NOMO-1 treated with DMSO at 0.1 percent for 48 hours (cell line): ENCODE data around the gene PTGS1.
"Not testable (repeated sequence)": the region's sequence is repeated elsewhere in the genome, so short reads cannot be mapped to it uniquely, and the experiment has no call there.

Experiments used
- DNase-seq: peaks from one replicate; lab custom pipeline; 2025; ENCODE audit not compliant: unreplicated experiment; lab: John Stamatoyannopoulos, UW

Gene PTGS1

DNA sequence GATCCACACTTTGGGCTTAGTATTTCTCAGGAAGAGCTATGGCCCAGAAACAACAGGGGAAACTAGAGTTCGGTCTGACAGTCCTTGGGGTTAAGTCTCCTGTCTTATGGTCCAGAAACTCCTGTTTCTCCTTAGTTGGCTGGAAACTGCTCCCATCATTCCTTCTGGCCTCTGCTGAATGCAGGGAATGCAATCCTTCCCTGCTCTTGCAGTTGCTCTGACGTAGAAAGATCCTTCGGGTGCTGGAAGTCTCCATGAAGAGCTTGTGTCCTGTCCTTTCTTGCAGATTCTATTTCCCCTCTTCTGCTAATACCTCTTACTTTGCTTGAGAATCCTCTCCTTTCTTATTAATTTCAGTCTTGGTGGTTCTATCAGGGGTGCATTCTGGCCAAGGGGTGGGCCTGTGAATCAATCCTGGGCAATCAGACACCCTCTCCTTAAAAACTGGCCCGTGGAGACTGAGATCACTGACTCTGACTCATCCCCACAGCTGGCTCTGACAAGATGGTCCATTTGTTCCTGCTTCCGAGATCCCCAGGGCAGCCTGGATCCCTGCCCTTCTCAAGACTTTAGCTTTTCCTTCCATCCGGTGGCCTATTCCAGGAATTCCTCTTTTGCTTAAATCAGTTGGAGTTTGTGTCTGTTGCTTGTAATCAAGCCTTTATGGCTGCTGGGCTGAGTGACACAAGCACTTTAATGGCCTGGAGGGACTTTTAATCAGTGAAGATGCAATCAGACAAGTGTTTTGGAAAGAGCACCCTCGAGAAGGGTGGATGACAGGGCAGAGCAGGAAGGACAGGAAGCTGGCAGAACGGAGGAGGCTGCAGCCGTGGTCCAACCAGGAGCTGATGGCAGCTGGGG, 23.7 kb downstream of the PTGS1 start:
- no peak for DNase-seq

DNA sequence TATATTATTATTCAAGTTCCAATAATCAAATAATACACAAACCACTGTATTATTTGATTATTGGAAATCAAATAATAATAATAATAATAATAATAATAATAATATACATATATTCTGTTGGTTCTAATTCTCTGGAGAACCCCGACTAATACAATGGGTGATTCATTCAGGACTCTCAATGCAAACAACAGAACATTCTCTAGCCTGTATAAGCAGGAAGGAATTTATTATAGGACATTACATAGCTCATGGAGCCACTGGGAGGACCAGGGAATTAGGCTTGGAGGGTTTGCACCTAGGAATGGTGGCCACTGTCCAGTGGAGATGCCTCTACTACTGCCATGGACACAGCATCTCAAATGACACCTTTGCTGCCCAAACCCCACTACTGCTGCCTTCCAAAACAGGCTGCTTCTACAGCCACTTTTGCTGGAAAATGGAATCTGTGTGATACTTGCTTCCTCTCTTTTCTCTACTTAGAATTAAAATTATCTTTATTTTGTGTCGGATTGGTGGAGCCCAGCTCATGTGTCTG, 25.9 kb downstream of the PTGS1 start:
- DNase-seq = no peak

GRCh38 chr9:122397749-122398148, 26.9 kb downstream of the PTGS1 start:
- no peak for DNase-seq

GRCh38 chr9:122398371-122398924, 27.6 kb downstream of the PTGS1 start:
- DNase-seq = no peak

- DNase-seq = no peak
Observed at GRCh38 chr9:122401896-122402295, 31.1 kb downstream of the PTGS1 start.

- DNase-seq = peak; percentile 26
Observed at GRCh38 chr9:122402403-122402871, 31.6 kb downstream of the PTGS1 start.

- no peak for DNase-seq
Observed at GRCh38 chr9:122402874-122403273, 32.0 kb downstream of the PTGS1 start.

DNA sequence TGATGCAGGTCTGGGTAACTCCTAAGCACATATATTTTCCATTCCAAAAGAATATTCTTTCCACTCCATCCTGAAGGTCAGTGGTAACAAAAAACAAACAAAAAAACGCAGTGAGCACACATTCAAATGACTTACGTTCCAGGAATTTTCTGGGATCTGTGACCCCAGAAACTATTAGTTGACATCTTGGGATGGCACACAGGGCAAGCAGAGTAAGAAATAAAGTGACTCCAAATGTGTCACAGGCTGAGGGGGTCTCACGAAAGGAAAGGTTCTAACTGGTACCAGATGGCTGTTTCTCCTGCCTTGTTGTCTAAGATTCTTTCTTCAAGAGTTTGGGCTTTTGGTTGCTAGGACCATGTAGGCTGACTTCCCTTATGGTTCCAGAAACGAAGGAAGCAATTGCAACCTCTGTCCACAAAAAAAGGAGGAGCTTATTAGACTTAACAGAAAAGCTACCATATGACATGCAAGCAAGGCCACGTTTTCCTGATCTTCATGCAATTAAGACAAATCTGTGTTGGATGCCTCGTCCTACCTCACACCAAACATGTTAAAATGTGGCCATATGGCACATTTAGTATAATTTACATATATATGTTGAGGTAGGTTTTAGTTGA, 32.7 kb downstream of the PTGS1 start:
- no peak for DNase-seq

DNA sequence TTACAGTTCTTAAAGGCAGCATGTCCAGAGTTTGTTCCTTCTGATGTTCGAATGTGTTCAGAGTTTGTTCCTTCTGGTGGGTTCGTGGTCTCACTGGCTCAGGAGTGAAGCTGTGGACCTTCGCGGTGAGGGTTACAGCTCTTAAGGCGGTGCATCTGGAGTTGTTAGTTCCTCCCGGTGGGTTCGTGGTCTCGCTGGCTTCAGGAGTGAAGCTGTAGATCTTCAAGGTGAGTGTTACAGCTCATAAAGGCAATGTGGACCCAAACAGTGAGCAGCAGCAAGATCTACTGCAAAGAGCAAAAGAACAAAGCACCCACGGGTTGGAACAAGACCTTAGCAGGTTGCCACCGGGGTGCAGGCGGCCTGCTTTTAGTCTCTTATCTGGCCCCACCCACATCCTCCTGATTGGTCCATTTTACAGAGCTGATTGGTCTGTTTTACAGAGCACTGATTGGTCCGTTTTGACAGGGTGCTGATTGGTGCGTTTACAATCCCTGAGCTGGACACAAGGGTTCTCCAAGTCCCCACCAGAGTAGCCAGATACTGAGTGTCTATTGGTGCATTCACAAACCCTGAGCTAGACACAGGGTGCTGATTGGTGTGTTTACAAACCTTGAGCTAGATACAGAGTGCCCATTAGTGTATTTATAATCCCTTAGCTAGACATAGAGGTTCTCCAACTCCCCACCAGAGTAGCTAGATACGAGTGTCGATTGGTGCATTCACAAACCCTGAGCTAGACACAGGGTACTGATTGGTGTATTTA, 34.7 kb downstream of the PTGS1 start:
- DNase-seq = not testable (repeated sequence)

- no peak for DNase-seq
Observed at GRCh38 chr9:122406070-122406890, 35.5 kb downstream of the PTGS1 start.

DNA sequence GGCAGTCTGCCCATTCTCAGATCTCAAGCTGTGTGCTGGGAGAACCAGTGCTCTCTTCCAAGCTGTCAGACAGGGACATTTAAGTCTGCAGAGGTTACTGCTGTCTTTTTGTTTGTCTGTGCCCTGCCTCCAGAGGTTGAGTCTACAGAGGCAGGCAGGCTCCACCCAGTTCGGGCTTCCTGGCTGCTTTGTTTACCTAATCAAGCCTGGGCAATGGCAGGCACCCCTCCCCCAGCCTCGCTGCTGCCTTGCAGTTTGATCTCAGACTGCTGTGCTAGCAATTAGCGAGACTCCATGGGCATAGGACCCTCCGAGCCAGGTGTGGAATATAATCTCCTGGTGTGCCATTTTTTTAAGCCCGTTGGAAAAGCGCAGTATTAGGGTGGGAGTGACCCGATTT, 43.3 kb downstream of the PTGS1 start:
- not testable (repeated sequence) for DNase-seq

GRCh38 chr9:122418016-122418415, 47.2 kb downstream of the PTGS1 start:
- no peak for DNase-seq

GRCh38 chr9:122420315-122420714, 49.5 kb downstream of the PTGS1 start:
- DNase-seq = no peak

DNA sequence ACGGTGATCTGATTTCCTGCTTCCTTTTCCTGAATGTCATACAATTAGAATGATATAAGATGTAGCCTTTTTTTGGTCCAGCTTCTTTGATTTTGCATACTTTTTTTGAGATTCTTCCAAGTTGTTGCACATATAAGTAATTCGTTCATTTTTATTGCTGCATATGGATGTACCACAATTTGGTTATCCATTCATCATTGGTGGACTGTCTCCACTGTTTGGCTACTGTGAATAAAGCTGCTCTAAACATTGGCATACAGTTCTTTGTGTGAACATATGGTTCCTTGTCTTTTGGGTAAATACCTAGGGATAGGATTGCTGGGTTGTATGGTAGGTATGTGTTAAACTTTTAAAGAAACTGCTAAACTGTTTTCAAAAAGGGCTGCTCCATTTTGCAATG, 54.3 kb downstream of the PTGS1 start:
- no peak for DNase-seq

DNA sequence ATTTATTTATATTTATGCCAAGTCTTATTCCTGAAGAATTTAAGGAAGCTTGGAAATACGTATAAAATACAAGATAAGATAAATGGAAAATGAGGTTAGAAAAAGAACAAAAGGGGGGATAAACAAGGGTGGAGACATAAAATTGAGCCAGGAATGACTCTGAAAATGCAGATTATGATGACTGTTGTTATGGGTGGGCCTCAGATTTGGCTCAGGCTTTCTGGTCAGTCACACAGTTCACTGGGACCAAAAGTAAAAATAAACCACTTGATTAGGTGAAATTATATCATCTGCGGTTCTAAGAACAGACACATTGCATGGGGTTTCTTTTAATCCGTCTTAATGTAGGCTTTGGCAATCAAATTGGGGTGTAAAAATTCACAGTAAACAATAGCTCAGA, 55.9 kb downstream of the PTGS1 start:
- no peak for DNase-seq

- no peak for DNase-seq
Observed at GRCh38 chr9:122442568-122442967, 71.7 kb downstream of the PTGS1 start.

- DNase-seq = no peak
Observed at GRCh38 chr9:122444041-122444733, 73.4 kb downstream of the PTGS1 start.
